Neural cell (in vitro differentiated cells): ENCODE results near the gene GAS7.

ENCODE experiments used
- CTCF ChIP-seq: fragments of 450-650 bp; IDR thresholded peaks from 2 replicates; pipeline ENCODE4 v1.5.1; 2014; ENCODE audit warnings: antibody characterized with exemption, mild to moderate bottlenecking, moderate library complexity; ENCODE audit not compliant: poor library complexity, severe bottlenecking
- EZH2 ChIP-seq: fragments of 200-600, 300-800 bp; shearing (Covaris generic), sonication (generic); IDR thresholded peaks from 2 replicates; pipeline ENCODE4 v1.6.1; 2014; ENCODE audit warnings: antibody characterized with exemption, low read length, borderline replicate concordance, mild to moderate bottlenecking; ENCODE audit not compliant: insufficient read depth, poor library complexity, severe bottlenecking
- MXI1 ChIP-seq: fragments of 450-650 bp; conservative IDR thresholded peaks from 2 replicates; pipeline ENCODE4 v1.6.1; 2014; ENCODE audit warnings: antibody characterized with exemption, mild to moderate bottlenecking; ENCODE audit not compliant: poor library complexity, severe bottlenecking
- POLR2AphosphoS5 ChIP-seq: IDR thresholded peaks from 2 replicates; pipeline ENCODE4 v1.6.1; 2012
- REST ChIP-seq: IDR thresholded peaks from 2 replicates; pipeline ENCODE4 v1.6.1; 2012; ENCODE audit warnings: borderline replicate concordance
- SMC3 ChIP-seq: fragments of 450-650 bp; conservative IDR thresholded peaks from 2 replicates; pipeline ENCODE4 v1.6.1; 2014; ENCODE audit warnings: antibody characterized with exemption, mild to moderate bottlenecking, moderate library complexity; ENCODE audit not compliant: poor library complexity
- TAF1 ChIP-seq: IDR thresholded peaks from 2 replicates; pipeline ENCODE4 v1.6.1; 2012; ENCODE audit warnings: low read depth

- TF ChIP-seq CTCF = no peak
- TF ChIP-seq POLR2AphosphoS5 = no peak
- TF ChIP-seq TAF1 = no peak
- no peak for TF ChIP-seq SMC3
- no peak for TF ChIP-seq MXI1
- no peak for TF ChIP-seq REST
- no peak for TF ChIP-seq EZH2
Measured at GRCh38 chr17:10036511-10037061, 161.8 kb downstream of the GAS7 start.
